ENCODE measurements around the gene GIN1. TPM values are rescaled to one million over a fixed set of nuclear protein-coding genes. Genes with fewer than 3 reads are reported as not detected.
A peak's percentile ranks its signal among the peaks of the same experiment; 100 is the strongest.

The GIN1 gene
- total and polyA plus RNA-seq, 10 of the 15 experiments (the other 5 are each of a cell fraction or from before 2014, with no cell fraction given) = 3.3 to 9.7 (median 6.8) TPM

- no peak for TF ChIP-seq CUX1 (IDR thresholded peaks at IDR 0.05; ENCODE audit: insufficient replicate concordance, low read depth, low read length)
- no peak for TF ChIP-seq PKNOX1 (IDR thresholded peaks at IDR 0.05)
- no peak for TF ChIP-seq BACH1 (IDR thresholded peaks at IDR 0.05; ENCODE audit: borderline replicate concordance)
- no peak for TF ChIP-seq RELB (IDR thresholded peaks at IDR 0.05; ENCODE audit: low read depth)
- TF ChIP-seq YY1 (IDR thresholded peaks at IDR 0.05; ENCODE audit: low read depth, low read length) = 0 out of 2 replicates have a peak, but pooled peaks have one; percentile 47
- TF ChIP-seq BCL3 (IDR thresholded peaks at IDR 0.05; ENCODE audit: borderline replicate concordance, insufficient read depth, low read depth, low read length, poor library complexity, severe bottlenecking) = no peak
- peak; percentile 41; the same call in 1 of the 3 replicates for TF ChIP-seq POU2F2 (IDR thresholded peaks at IDR 0.05; ENCODE audit: borderline replicate concordance, low read depth, low read length)
- no peak for TF ChIP-seq PML (IDR thresholded peaks at IDR 0.05; ENCODE audit: low read length)
- peak; percentile 44; the same call in 1 of the 2 replicates for TF ChIP-seq RUNX3 (IDR thresholded peaks at IDR 0.05; ENCODE audit: low read length)
- TF ChIP-seq FOXM1 (IDR thresholded peaks at IDR 0.05; ENCODE audit: low read depth, low read length) = no peak
- no peak for TF ChIP-seq MEF2B (IDR thresholded peaks at IDR 0.05; ENCODE audit: partially characterized antibody, poor library complexity, severe bottlenecking)
- TF ChIP-seq CBX5 (IDR thresholded peaks at IDR 0.05; ENCODE audit: low read depth) = no peak
- TF ChIP-seq ZNF687 (IDR thresholded peaks at IDR 0.05) = no peak
- no peak for TF ChIP-seq ELK1 (IDR thresholded peaks at IDR 0.05; ENCODE audit: low read depth, low read length)
Observed at GRCh38 chr5:103139264-103139865, 19.4 kb upstream of the GIN1 start (continued).
